ENCODE data around the gene KCNG4.

KCNG4 gene

GRCh38 chr16:84199097-84199496 lies 40.7 kb downstream of the KCNG4 start:
- no peak for TF ChIP-seq CTCF (IDR thresholded peaks at IDR 0.05; ENCODE audit: extremely low read depth, insufficient read depth, missing control alignments)
- no peak for DNase-seq (ENCODE audit: low spot score)
- in situ Hi-C loops (cut with MboI; ENCODE audit: low pct_unique_long_range_greater_than_20kb, low sequenced_read_pairs, unreplicated experiment), result no loop called here

GRCh38 chr16:84198401-84198800 lies 41.4 kb downstream of the KCNG4 start:
- no peak for TF ChIP-seq CTCF (IDR thresholded peaks at IDR 0.05; ENCODE audit: extremely low read depth, insufficient read depth, missing control alignments)
- in situ Hi-C loops (cut with MboI; ENCODE audit: low pct_unique_long_range_greater_than_20kb, low sequenced_read_pairs, unreplicated experiment), result no loop called here
- DNase-seq (ENCODE audit: low spot score), result no peak

GRCh38 chr16:84197466-84198128 lies 42.2 kb downstream of the KCNG4 start:
- TF ChIP-seq CTCF (IDR thresholded peaks at IDR 0.05; ENCODE audit: extremely low read depth, insufficient read depth, missing control alignments), result no peak
- in situ Hi-C loops (cut with MboI; ENCODE audit: low pct_unique_long_range_greater_than_20kb, low sequenced_read_pairs, unreplicated experiment), result no loop called here
- no peak for DNase-seq (ENCODE audit: low spot score)

GRCh38 chr16:84196727-84197394 lies 43.0 kb downstream of the KCNG4 start:
- DNase-seq (ENCODE audit: low spot score), result no peak
- no peak for TF ChIP-seq CTCF (IDR thresholded peaks at IDR 0.05; ENCODE audit: extremely low read depth, insufficient read depth, missing control alignments)
- in situ Hi-C loops (cut with MboI; ENCODE audit: low pct_unique_long_range_greater_than_20kb, low sequenced_read_pairs, unreplicated experiment), result no loop called here

GRCh38 chr16:84196101-84196500 lies 43.7 kb downstream of the KCNG4 start:
- in situ Hi-C loops (cut with MboI; ENCODE audit: low pct_unique_long_range_greater_than_20kb, low sequenced_read_pairs, unreplicated experiment), result no loop called here
- no peak for DNase-seq (ENCODE audit: low spot score)
- TF ChIP-seq CTCF (IDR thresholded peaks at IDR 0.05; ENCODE audit: extremely low read depth, insufficient read depth, missing control alignments), result no peak

- in situ Hi-C loops (cut with MboI; ENCODE audit: low pct_unique_long_range_greater_than_20kb, low sequenced_read_pairs, unreplicated experiment), result no loop called here
- DNase-seq (ENCODE audit: low spot score), result no peak
- no peak for TF ChIP-seq CTCF (IDR thresholded peaks at IDR 0.05; ENCODE audit: extremely low read depth, insufficient read depth, missing control alignments)
Measured at GRCh38 chr16:84195201-84196093, 44.4 kb downstream of the KCNG4 start.

All from GM13977 (cell line).